GM19438 (cell line): ENCODE data around the gene MYLIP.
A peak's percentile ranks its signal among the peaks of the same experiment; 100 is the strongest.
"Not testable (repeated sequence)": the region's sequence is repeated elsewhere in the genome, so short reads cannot be mapped to it uniquely, and the experiment has no call there.

ENCODE experiments used
- ATAC-seq: cut with Tn5 transposase; IDR thresholded peaks from one replicate; pipeline ENCODE4 v1.9.1; 2021; ENCODE audit warnings: low read depth; ENCODE audit not compliant: unreplicated experiment

MYLIP gene

DNA sequence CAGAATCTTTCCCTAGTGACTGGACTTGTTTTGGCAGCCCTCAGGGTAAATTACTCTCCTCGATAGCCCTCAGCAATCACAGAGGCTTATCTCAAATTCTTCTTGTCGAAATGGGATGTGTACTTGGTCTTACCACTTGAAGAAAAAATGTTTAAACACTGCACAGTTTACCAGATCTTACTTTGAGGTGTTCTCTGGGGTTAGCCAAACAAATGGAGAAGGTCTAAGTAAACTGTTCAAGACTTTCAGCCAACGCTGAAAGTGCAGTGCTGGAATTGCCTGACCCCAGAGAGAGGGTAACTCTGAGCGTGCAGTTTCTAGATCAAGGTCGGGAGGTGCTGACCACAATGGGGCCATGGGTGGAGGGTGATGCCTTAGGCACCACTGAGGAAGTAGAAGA is 39.2 kb downstream of the MYLIP start:
- ATAC-seq = no peak

DNA sequence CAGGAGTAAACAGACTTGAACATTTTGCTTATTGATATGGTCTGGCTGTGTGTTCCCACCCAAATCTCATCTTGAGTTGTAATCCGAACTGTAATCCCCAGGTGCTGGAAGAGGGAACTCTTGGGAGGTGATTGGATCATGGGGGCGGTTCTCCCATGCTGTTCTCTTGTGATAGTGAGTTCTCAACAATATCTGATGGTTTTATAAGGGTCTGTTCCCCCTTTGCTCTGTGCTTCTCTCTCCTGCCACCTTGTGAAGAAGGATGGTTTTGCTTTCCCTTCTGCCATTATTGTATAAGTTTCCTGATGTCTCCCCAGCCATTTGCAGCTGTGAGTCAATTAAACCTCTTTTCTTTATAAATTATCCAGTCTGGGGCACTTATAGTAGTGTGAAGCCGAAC is 40.0 kb downstream of the MYLIP start:
- no peak for ATAC-seq

DNA sequence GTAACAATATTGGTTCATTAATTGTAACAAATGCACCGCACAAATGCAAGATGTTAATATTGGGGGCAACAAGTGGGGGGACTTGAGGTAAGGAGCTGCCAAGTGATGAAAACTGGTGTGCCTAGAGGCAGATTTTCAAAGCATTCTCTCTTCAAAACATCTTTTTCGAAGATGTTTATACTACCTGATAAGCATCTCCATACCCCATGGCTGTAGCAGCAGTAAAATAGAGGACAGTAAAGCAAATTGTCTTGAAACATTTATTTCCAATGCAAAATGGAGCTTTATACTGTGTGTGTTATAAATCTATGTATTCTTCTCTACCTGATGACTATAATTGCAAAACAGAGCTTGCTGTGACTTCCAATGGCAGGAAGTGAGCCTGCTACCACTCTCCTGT is 42.5 kb downstream of the MYLIP start:
- ATAC-seq = no peak

DNA sequence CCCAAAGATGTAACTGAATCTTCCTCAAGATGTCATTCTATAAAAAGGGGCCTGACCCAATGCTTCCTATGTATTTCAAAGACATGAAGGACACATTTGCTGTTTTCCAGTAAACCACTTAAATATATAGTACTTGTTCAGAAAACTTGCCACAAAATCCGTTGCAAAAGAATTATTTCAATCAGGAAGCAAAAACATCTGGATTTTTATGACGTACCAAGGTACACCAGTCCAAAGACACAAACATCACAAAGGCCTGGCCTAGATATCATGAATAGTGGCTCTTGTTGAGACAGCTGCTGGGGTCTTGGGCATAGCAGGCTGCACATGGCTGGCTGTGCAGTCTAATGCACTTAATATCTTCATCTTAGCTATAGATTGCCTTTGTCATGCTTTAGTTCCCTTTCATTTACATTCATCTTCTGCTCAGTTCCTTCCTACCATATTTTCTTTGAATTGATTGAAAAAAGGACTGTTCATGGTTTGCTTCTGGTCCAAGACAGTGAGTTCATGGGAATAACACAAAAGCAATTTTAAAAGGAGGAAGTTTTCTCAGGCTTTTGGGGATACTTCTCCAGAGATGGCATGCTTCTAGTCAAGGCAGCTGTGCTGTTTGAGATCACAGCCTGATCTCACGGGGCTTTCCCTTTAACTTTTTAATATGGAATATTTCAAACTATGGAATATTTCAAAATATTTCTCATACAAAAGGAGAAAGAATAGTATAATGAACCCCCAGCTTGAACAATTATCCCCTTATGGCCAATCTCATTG is 44.5 kb downstream of the MYLIP start:
- ATAC-seq = no peak

GRCh38 chr6:16174416-16175078 is 45.7 kb downstream of the MYLIP start:
- ATAC-seq = no peak

GRCh38 chr6:16176600-16176999 is 47.7 kb downstream of the MYLIP start:
- ATAC-seq = not testable (repeated sequence)

- ATAC-seq = no peak
These were observed 49.0 kb downstream of the MYLIP start for GRCh38 chr6:16177881-16178280.

DNA sequence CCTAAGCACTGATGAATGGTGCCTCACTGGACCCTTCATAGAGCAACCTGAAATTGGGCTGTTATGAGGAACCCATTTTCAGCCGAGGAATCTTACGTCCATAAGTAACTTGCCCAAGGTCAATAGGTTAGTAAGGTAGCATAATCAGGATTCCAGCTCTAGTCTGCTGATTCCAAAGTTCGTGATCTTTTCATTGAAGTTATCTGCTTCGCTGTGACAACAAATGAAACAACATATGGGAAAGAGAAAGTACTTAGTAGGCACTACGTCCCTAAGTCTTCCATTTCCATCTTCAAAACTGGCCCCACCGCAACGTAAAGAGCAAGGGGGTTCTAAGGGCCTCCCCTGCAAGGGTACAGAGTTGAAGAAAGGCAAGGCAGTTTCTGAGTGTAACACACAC is 49.5 kb downstream of the MYLIP start:
- ATAC-seq = no peak

DNA sequence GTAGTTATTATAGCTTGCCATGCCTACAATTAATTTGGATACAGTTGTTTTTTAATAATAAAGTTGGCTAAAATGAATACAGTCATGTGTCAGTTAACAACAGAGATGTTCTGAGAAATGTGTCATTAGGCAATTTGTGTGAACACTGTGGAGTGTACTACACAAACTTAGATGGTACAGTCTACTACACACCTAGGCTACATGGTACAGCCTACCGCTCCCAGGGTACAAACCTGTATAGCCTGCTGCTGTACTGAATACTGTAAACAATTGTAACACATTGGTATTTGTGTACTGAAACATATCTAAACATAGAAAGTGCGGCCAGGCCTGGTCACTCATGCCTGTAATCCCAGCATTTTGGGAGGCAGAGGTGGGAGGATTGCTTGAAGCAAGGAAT is 50.2 kb downstream of the MYLIP start:
- no peak for ATAC-seq

- ATAC-seq = no peak
These were observed 51.1 kb downstream of the MYLIP start for GRCh38 chr6:16179970-16180431.

GRCh38 chr6:16180696-16181438 is 52.0 kb downstream of the MYLIP start:
- ATAC-seq = no peak

GRCh38 chr6:16181439-16182297 is 52.8 kb downstream of the MYLIP start:
- no peak for ATAC-seq

GRCh38 chr6:16183187-16183664 is 54.3 kb downstream of the MYLIP start:
- ATAC-seq = no peak

DNA sequence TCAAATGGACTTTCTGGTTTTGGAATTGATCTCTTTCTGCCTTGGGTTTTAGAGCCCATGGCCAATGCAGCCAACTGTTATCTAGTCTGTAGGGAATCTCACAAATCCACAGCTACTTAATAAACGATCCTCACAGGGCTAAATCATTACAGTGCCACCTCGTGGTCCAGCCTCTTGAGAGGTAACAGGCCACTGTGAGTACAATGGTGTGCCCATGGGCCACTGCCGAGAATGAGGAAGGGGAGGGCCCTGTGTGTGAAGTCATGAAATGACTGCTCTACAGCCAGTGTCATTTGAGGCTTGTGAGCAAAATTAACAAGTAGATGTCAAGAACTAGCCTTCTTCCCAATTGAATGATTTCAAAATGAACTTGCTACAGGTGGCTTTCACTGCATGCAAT is 55.2 kb downstream of the MYLIP start:
- ATAC-seq = peak; percentile 57

DNA sequence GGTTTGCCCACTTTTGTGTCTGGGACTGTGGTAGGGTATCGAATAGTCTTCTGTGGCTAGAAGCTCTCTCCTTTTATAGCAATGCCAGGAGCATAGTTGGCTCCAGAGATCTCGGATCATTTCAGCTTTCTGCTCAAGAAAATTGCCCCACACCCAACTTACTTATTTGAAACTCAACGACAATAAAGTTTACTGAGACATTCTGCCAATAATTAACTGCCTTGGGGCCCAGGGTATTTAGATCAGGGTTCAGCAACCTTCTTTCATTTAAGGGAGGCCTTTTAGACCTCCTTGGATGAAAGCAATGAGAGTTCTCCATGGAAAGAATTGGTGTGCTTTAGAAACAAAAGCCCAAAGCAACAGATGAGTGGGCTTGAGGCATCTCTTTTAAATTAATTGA is 55.7 kb downstream of the MYLIP start:
- no peak for ATAC-seq

DNA sequence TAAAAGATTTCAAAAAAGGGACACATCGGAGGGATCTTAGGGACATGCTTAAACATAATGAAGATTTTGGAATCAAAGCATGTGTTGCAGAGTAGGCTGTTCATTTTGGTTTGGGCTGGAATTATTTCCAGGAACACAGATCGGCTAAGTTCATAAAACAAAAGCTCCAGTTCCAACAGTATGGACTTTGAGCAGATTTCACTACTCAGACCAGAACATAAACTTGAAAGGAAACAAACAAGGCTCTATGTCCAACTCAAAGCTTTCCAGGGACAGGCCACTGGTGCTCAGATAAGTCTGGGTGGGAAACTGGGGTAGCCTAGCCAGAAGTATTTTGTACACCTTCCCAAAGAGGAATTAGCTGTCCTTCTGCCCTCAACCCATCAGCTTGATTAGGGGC is 58.3 kb downstream of the MYLIP start:
- ATAC-seq = no peak

DNA sequence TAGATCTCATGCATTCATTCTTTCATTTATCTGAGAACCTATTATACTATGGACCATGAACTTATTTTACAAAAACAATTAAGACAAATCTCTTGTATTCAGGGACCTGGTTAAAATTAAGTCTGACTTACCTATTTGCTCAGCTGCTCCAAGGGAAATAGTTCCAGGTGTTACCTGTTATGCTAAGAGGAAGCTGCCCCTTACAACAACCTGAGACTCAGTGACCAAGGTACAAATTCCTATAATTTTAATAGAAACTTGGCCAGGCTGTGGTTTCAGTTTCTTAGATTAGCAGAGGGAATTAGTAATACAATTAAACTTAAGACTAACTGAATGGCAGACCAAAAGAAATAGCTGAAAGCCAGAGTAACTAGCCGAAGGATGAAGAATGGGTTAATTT is 61.3 kb downstream of the MYLIP start:
- ATAC-seq = no peak

- no peak for ATAC-seq
These were observed 67.5 kb downstream of the MYLIP start for GRCh38 chr6:16196260-16196983.

DNA sequence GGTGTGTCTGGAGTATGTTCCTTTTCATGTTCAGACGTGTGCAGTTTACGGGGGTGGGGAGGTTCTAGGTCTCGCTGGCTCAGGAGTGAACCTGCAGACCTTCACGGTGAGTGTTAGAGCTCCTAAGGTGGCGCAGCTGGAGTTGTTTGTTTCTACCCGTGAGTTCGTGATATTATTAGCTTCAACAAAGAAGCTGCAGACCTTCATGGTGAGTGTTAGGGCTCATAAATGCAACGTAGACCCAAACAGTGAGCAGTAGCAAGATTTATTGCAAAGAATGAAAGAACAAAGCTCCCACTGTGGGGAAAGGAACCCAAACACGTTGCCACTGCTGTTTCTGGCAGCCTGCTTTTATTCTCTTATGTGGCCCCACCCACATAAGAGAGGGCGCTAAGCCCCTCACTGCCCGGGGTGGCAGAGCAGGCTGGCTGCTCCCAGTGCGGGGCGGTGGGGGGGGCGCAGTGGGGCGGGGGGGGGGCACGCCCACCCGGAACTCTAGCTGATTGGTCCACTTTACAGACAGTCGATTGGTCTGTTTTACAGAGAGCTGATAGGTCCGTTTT is 68.2 kb downstream of the MYLIP start:
- ATAC-seq = no peak
